Nephron (organoid): Measurements from ENCODE around the gene GABRP.
A peak's percentile ranks its signal among the peaks of the same experiment; 100 is the strongest.

Experiments
- H3K27ac Mint-ChIP-seq, 3 experiments: 2 replicates each; pipeline ENCODE4 v1.8.0; 2020; ENCODE audit warnings: mixed read lengths in 3 of 3, mild to moderate bottlenecking in 2 of 3, moderate library complexity in 1 of 3
- H3K27me3 Mint-ChIP-seq: 2 replicates; pipeline ENCODE4 v1.8.0; 2021; ENCODE audit warnings: low read depth, mild to moderate bottlenecking, moderate library complexity, mixed read lengths
- H3K36me3 Mint-ChIP-seq: 2 replicates; pipeline ENCODE4 v1.8.0; 2020; ENCODE audit warnings: low read depth, mixed read lengths
- H3K4me1 Mint-ChIP-seq: 2 replicates; pipeline ENCODE4 v1.8.0; 2020; ENCODE audit warnings: mixed read lengths
- H3K4me3 Mint-ChIP-seq, 3 experiments: 2 replicates each; pipeline ENCODE4 v1.8.0; 2020; ENCODE audit warnings: mild to moderate bottlenecking in 3 of 3, mixed read lengths in 3 of 3, moderate library complexity in 2 of 3
- H3K9me3 Mint-ChIP-seq: 2 replicates; pipeline ENCODE4 v1.8.0; 2020; ENCODE audit warnings: mixed read lengths
- CTCF ChIP-seq, 3 experiments: fragments of 200-600 bp; sonication (generic); IDR thresholded peaks; one replicate each; pipeline ENCODE4 v1.5.0; 2021; ENCODE audit warnings: antibody characterized with exemption in 3 of 3; ENCODE audit not compliant: unreplicated experiment in 3 of 3

GABRP gene

GRCh38 chr5:170783498-170784247 lies at the start of gene GABRP:
TSS of gene GABRP (plus strand) at chr5:170783725. CDS start at chr5:170788616, 4,891 bp downstream.
- no peaks in the 10 kb centered on the region for H3K36me3 Mint-ChIP-seq
- peaks cover 16% of the 10 kb centered on the region for H3K4me1 Mint-ChIP-seq
- H3K27me3 Mint-ChIP-seq, result peaks cover 13% of the 10 kb centered on the region
- H3K4me3 Mint-ChIP-seq, result no peak within 1 kb of the TSS
- TF ChIP-seq CTCF (IDR thresholded peaks at IDR 0.05; ENCODE audit: unreplicated experiment in 3 of 3), result no peak
- H3K27ac Mint-ChIP-seq, result peak within 1 kb of the TSS in 1 of 3 experiments; percentile 33
- no peaks in the 10 kb centered on the region for H3K9me3 Mint-ChIP-seq

GRCh38 chr5:170736966-170737365 lies 46.6 kb upstream of the GABRP start:
- H3K27ac Mint-ChIP-seq, result no peak overlapping the region
- H3K27me3 Mint-ChIP-seq, result peaks cover 14% of the 10 kb centered on the region
- H3K36me3 Mint-ChIP-seq, result peaks cover 23% of the 10 kb centered on the region
- H3K4me3 Mint-ChIP-seq, result no peak overlapping the region
- peaks cover 28% of the 10 kb centered on the region for H3K9me3 Mint-ChIP-seq
- TF ChIP-seq CTCF (IDR thresholded peaks at IDR 0.05; ENCODE audit: unreplicated experiment in 3 of 3), result no peak
- H3K4me1 Mint-ChIP-seq, result no peaks in the 10 kb centered on the region

- Mint-ChIP-seq H3K4me1 (no peaks in the 10 kb centered on the region), H3K27me3 (peaks cover 20% of the 10 kb centered on the region), H3K4me3 (no peak overlapping the region), H3K27ac (no peak overlapping the region), H3K9me3 (peaks cover 27% of the 10 kb centered on the region), H3K36me3 (peaks cover 23% of the 10 kb centered on the region)
- TF ChIP-seq CTCF (IDR thresholded peaks at IDR 0.05; ENCODE audit: unreplicated experiment in 3 of 3), result no peak
Measured at GRCh38 chr5:170737591-170737990, 45.9 kb upstream of the GABRP start.

GRCh38 chr5:170738840-170739239 lies 44.7 kb upstream of the GABRP start:
- TF ChIP-seq CTCF (IDR thresholded peaks at IDR 0.05; ENCODE audit: unreplicated experiment in 3 of 3), result no peak
- H3K27ac Mint-ChIP-seq, result no peak overlapping the region
- H3K9me3 Mint-ChIP-seq, result peaks cover 16% of the 10 kb centered on the region
- peaks cover 31% of the 10 kb centered on the region for H3K27me3 Mint-ChIP-seq
- no peaks in the 10 kb centered on the region for H3K4me1 Mint-ChIP-seq
- H3K36me3 Mint-ChIP-seq, result peaks cover 17% of the 10 kb centered on the region
- H3K4me3 Mint-ChIP-seq, result no peak overlapping the region

GRCh38 chr5:170739446-170739845 lies 44.1 kb upstream of the GABRP start:
- Mint-ChIP-seq H3K4me3 (no peak overlapping the region), H3K36me3 (peaks cover 16% of the 10 kb centered on the region), H3K9me3 (peaks cover 16% of the 10 kb centered on the region), H3K27ac (no peak overlapping the region), H3K4me1 (no peaks in the 10 kb centered on the region), H3K27me3 (peaks cover 37% of the 10 kb centered on the region)
- TF ChIP-seq CTCF (IDR thresholded peaks at IDR 0.05; ENCODE audit: unreplicated experiment in 3 of 3), result no peak
